ENCODE measurements around the gene C5.

C5 gene

GRCh38 chr9:120942186-120943001, 107.7 kb downstream of the C5 start:
- Histone ChIP-seq H3K9ac (ENCODE audit: low read length) (no peak overlapping the region), H3K9me2 (replicated peaks; ENCODE audit: insufficient read depth, low read length) (no peaks in the 10 kb centered on the region), H3K79me2 (ENCODE audit: low read length) (no peaks in the 10 kb centered on the region), H3K36me3 (replicated peaks; ENCODE audit: insufficient read depth, low read length) (no peaks in the 10 kb centered on the region), H3K27me3 (replicated peaks; ENCODE audit: insufficient read depth, low read length) (no peaks in the 10 kb centered on the region), H3K4me3 (ENCODE audit: low read length) (no peak overlapping the region), H3F3A (ENCODE audit: insufficient read depth, low read length) (0 out of 2 replicates have a peak, but pooled peaks cover 5% of the 10 kb centered on the region), H3K9me3 (replicated peaks; ENCODE audit: insufficient read depth, low read length) (no peaks in the 10 kb centered on the region), H2AFZ (ENCODE audit: low read length) (no peak overlapping the region), H3K4me1 (ENCODE audit: low read length) (peaks cover 20% of the 10 kb centered on the region), H4K20me1 (ENCODE audit: insufficient read depth, low read length) (no peaks in the 10 kb centered on the region), H3K27ac (ENCODE audit: low read length) (no peak overlapping the region), H3K4me2 (ENCODE audit: low read depth, low read length) (no peak overlapping the region)
- DNase-seq, result no peak
- TF ChIP-seq EZH2phosphoT487 (IDR thresholded peaks at IDR 0.05; ENCODE audit: low read length), result no peak
- TF ChIP-seq, protein P1, sequence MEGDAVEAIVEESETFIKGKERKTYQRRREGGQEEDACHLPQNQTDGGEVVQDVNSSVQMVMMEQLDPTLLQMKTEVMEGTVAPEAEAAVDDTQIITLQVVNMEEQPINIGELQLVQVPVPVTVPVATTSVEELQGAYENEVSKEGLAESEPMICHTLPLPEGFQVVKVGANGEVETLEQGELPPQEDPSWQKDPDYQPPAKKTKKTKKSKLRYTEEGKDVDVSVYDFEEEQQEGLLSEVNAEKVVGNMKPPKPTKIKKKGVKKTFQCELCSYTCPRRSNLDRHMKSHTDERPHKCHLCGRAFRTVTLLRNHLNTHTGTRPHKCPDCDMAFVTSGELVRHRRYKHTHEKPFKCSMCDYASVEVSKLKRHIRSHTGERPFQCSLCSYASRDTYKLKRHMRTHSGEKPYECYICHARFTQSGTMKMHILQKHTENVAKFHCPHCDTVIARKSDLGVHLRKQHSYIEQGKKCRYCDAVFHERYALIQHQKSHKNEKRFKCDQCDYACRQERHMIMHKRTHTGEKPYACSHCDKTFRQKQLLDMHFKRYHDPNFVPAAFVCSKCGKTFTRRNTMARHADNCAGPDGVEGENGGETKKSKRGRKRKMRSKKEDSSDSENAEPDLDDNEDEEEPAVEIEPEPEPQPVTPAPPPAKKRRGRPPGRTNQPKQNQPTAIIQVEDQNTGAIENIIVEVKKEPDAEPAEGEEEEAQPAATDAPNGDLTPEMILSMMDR (IDR thresholded peaks at IDR 0.05; ENCODE audit: low read length), result no peak
- TF ChIP-seq EZH2 (optimal IDR thresholded peaks at IDR 0.05; ENCODE audit: low read depth, low read length), result no peak

- Histone ChIP-seq H3K27me3 (replicated peaks; ENCODE audit: insufficient read depth, low read length) (no peaks in the 10 kb centered on the region), H3K36me3 (replicated peaks; ENCODE audit: insufficient read depth, low read length) (no peaks in the 10 kb centered on the region), H3K4me1 (ENCODE audit: low read length) (peaks cover 30% of the 10 kb centered on the region), H3K9me2 (replicated peaks; ENCODE audit: insufficient read depth, low read length) (no peaks in the 10 kb centered on the region), H3K9me3 (replicated peaks; ENCODE audit: insufficient read depth, low read length) (no peaks in the 10 kb centered on the region), H3K4me3 (ENCODE audit: low read length) (0 out of 2 replicates have a peak overlapping the region, but pooled peaks have one; percentile 5), H3F3A (ENCODE audit: insufficient read depth, low read length) (peaks cover 7% of the 10 kb centered on the region), H3K9ac (ENCODE audit: low read length) (no peak overlapping the region), H3K79me2 (ENCODE audit: low read length) (no peaks in the 10 kb centered on the region), H4K20me1 (ENCODE audit: insufficient read depth, low read length) (no peaks in the 10 kb centered on the region), H2AFZ (ENCODE audit: low read length) (peak overlapping the region; percentile 26), H3K27ac (ENCODE audit: low read length) (no peak overlapping the region), H3K4me2 (ENCODE audit: low read depth, low read length) (peak overlapping the region; percentile 46)
- no peak for DNase-seq
- TF ChIP-seq, protein P1 (IDR thresholded peaks at IDR 0.05; ENCODE audit: low read length), result no peak
- TF ChIP-seq EZH2 (optimal IDR thresholded peaks at IDR 0.05; ENCODE audit: low read depth, low read length), result no peak
- TF ChIP-seq EZH2phosphoT487 (IDR thresholded peaks at IDR 0.05; ENCODE audit: low read length), result no peak
These were observed 108.9 kb downstream of the C5 start for GRCh38 chr9:120941046-120941770.

DNA sequence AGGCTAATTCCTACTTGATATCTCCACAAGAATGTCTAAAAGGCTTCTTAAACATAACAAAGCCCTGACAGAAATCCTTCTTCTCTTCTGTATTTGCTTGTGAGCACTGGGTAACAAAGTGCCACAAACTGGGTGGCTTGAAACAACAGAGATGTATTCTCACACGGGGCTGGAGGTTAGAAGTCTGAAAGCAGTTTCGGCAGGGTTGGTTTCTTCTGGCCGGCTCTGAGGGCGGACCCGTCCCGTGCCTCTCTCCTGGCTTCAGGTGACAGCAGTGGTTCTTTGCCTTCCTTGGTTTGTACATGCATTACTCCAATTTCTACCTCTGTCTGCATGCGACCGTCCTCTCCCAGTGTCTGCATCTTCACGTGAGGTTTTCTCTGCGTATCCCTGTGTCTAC, 109.5 kb downstream of the C5 start:
- peak; percentile 66 for DNase-seq
- H3K27ac ChIP-seq (ENCODE audit: low read length), result peak overlapping the region; percentile 5; the same call in 1 of the 2 replicates
- H2AFZ ChIP-seq (ENCODE audit: low read length), result peak overlapping the region; percentile 26
- no peaks in the 10 kb centered on the region for H4K20me1 ChIP-seq (ENCODE audit: insufficient read depth, low read length)
- no peaks in the 10 kb centered on the region for H3K9me3 ChIP-seq (replicated peaks; ENCODE audit: insufficient read depth, low read length)
- no peaks in the 10 kb centered on the region for H3K79me2 ChIP-seq (ENCODE audit: low read length)
- H3K9ac ChIP-seq (ENCODE audit: low read length), result no peak overlapping the region
- no peaks in the 10 kb centered on the region for H3K36me3 ChIP-seq (replicated peaks; ENCODE audit: insufficient read depth, low read length)
- no peaks in the 10 kb centered on the region for H3K27me3 ChIP-seq (replicated peaks; ENCODE audit: insufficient read depth, low read length)
- 0 out of 2 replicates have a peak overlapping the region, but pooled peaks have one; percentile 5 for H3K4me3 ChIP-seq (ENCODE audit: low read length)
- no peaks in the 10 kb centered on the region for H3K9me2 ChIP-seq (replicated peaks; ENCODE audit: insufficient read depth, low read length)
- peaks cover 13% of the 10 kb centered on the region for H3F3A ChIP-seq (ENCODE audit: insufficient read depth, low read length)
- H3K4me2 ChIP-seq (ENCODE audit: low read depth, low read length), result peak overlapping the region; percentile 46
- H3K4me1 ChIP-seq (ENCODE audit: low read length), result peaks cover 36% of the 10 kb centered on the region
- TF ChIP-seq EZH2phosphoT487 (IDR thresholded peaks at IDR 0.05; ENCODE audit: low read length), result no peak
- TF ChIP-seq EZH2 (optimal IDR thresholded peaks at IDR 0.05; ENCODE audit: low read depth, low read length), result no peak
- TF ChIP-seq, protein P1 (IDR thresholded peaks at IDR 0.05; ENCODE audit: low read length), result no peak

All from MM.1S (cell line).